Uterus (tissue), 4 donors: Measurements from ENCODE around the gene NSFL1C. TPM values are rescaled to one million over a fixed set of nuclear protein-coding genes. Genes with fewer than 3 reads are reported as not detected.

Experiments
- DNase-seq, 2 donors: peaks; one replicate each; pipeline ENCODE4 v3.0.0-alpha.2; 2019 to 2020
- H3K27ac ChIP-seq, 2 donors: fragments of 200-600 bp; sonication (generic); 1 replicate in 1 of 2; 2 replicates in 1 of 2; pipeline ENCODE4 v1.5.1; 2016 to 2018
- H3K27me3 ChIP-seq, 2 donors: fragments of 200-600 bp; sonication (generic); one replicate each; pipeline ENCODE4 v1.5.1; 2018 to 2019; ENCODE audit warnings: control low read depth in 1 of 2
- H3K36me3 ChIP-seq, 2 donors: fragments of 200-600 bp; sonication (generic); one replicate each; pipeline ENCODE4 v1.5.1; 2019; ENCODE audit warnings: control low read depth in 1 of 2
- H3K4me1 ChIP-seq, 2 donors: fragments of 200-600 bp; sonication (generic); one replicate each; pipeline ENCODE4 v1.5.1; 2018 to 2019; ENCODE audit warnings: control low read depth in 1 of 2
- H3K4me3 ChIP-seq, 2 donors: fragments of 200-600 bp; sonication (generic); 1 replicate in 1 of 2; 2 replicates in 1 of 2; pipeline ENCODE4 v1.5.1; 2018 to 2019; ENCODE audit warnings: mild to moderate bottlenecking in 1 of 2
- H3K9me3 ChIP-seq, 2 donors: fragments of 200-600 bp; sonication (generic); one replicate each; pipeline ENCODE4 v1.5.1; 2019; ENCODE audit warnings: control low read depth in 1 of 2
- POLR2A ChIP-seq, 2 donors: fragments of 450-650 bp; IDR thresholded peaks; one replicate each; pipeline ENCODE4 v1.6.1; 2016; ENCODE audit warnings: antibody characterized with exemption in 2 of 2, mild to moderate bottlenecking in 1 of 2, moderate library complexity in 1 of 2
- intact Hi-C: fragments of 100-400 bp; cut with DNase I; formaldehyde crosslinking; loops from one replicate; pipeline ENCODE4 v1.15.1; 2023; ENCODE audit warnings: low total_unique reads
- total RNA-seq, 4 donors: library from RNA; depleted of rRNA in 3 of 4; stranded (reverse); fragments of >200 nt in 3 of 4; gene quantifications; one replicate each; pipeline versions ENCODE4 v1.1.0 to v1.2.4, GENCODE V29; 2014 to 2023
- TF ChIP-seq, protein P1 (sequence below), 4 experiments: fragments of 200-600 bp in 2 of 4; fragments of 450-650 bp in 2 of 4; sonication (generic) in 2 of 4; IDR thresholded peaks; one replicate each; pipeline ENCODE4 v1.5.1; 2016 to 2019; ENCODE audit warnings: antibody characterized with exemption in 4 of 4, mild to moderate bottlenecking in 2 of 4, moderate library complexity in 1 of 4
- donor health status: DM: yes; HTN: yes; CAD: no.

Gene NSFL1C
- total RNA-seq, result 10 to 100 TPM; 18.7 to 67.8 (median 35.8) TPM

DNA sequence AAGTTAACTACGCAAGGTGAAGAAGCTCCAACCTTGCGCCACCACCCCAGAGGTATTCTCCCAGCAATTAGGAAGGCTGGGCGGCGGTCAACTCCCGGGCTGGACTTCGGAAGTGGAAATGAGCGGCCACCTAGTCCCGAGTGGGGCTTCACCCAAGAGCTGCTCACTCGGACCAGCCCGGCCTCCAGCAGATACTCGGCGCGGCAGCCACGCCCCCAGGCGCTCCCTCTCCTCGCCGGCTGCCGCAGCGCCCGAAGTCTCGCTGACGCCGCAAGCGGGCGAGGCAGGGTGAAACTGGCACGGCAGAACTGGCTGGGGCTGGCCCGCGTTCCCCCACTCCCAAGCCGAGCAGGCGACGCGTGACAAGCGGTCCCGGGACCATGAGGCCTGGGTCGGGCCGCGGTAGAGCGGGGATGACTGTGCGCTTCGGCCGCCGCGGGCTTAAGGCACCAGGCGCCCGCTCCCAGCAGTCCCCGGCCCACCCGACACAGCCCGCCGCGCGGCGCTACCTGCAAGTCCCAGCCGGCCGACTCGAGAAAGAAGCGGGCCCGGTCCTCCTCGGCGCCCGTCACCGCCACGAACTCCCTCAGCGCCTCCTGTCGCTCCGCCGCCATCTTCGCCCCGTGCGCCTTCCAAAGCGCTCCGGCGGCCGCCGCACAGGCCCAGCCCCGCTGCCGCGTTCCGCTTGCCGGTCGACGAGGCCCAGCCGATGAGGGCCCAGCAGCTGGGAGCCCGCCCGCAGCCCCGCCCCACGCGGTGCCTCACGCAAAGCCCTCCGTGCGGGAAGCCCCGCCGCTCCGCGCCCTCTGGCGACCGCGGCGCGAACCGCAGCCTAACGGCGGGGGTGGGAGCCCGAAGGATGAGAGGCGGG is at the start of gene NSFL1C:
Gene NSFL1C, minus strand, starts transcription at position 639 of the 871 bp plus-strand sequence. Its CDS starts 25 bp downstream, at position 614.
- intact Hi-C loops, result loop anchor here (10.0 kb wide), 1 partner anchor 152 kb away; no protein-coding TSS in a partner anchor
- Histone ChIP-seq H3K27me3 (no peaks in the 10 kb centered on the region), H3K4me3 (peak within 1 kb of the TSS; percentile 86 to 91), H3K27ac (peak within 1 kb of the TSS; percentile 79 to 81), H3K36me3 (no peaks in the 10 kb centered on the region), H3K9me3 (no peaks in the 10 kb centered on the region), H3K4me1 (peaks cover 0 to 14% of the 10 kb centered on the region in 2 donors)
- peak; percentile 92 to 96 for DNase-seq
- TF ChIP-seq, protein P1, sequence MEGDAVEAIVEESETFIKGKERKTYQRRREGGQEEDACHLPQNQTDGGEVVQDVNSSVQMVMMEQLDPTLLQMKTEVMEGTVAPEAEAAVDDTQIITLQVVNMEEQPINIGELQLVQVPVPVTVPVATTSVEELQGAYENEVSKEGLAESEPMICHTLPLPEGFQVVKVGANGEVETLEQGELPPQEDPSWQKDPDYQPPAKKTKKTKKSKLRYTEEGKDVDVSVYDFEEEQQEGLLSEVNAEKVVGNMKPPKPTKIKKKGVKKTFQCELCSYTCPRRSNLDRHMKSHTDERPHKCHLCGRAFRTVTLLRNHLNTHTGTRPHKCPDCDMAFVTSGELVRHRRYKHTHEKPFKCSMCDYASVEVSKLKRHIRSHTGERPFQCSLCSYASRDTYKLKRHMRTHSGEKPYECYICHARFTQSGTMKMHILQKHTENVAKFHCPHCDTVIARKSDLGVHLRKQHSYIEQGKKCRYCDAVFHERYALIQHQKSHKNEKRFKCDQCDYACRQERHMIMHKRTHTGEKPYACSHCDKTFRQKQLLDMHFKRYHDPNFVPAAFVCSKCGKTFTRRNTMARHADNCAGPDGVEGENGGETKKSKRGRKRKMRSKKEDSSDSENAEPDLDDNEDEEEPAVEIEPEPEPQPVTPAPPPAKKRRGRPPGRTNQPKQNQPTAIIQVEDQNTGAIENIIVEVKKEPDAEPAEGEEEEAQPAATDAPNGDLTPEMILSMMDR (IDR thresholded peaks at IDR 0.05), result peak; percentile 86 to 100 (median 99)
- peak; percentile 30 to 80 for TF ChIP-seq POLR2A (IDR thresholded peaks at IDR 0.05)

DNA sequence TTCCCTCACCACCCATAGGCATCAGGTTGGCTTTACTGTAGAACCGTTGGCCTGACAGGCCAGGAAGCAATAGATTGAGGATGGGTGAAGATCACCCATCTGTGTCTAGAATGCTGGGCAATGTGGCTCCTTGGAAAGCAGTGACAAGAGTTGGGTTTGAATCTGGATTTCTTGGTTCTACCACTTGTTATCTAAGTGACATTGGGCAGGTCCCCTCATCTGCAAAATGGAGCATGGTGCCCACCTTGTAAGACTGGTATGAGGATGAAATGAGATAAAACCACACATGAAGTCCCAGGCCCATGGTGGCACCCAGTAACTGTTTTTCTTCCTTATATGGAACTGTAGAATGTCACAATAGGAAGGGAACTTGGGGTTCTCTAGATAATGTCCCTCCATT is 47.2 kb upstream of the NSFL1C start:
- no peaks in the 10 kb centered on the region for H3K27me3 ChIP-seq
- H3K36me3 ChIP-seq, result no peaks in the 10 kb centered on the region
- H3K27ac ChIP-seq, result no peak overlapping the region
- no peaks in the 10 kb centered on the region for H3K4me1 ChIP-seq
- H3K4me3 ChIP-seq, result no peak overlapping the region
- no peak for DNase-seq
- H3K9me3 ChIP-seq, result no peaks in the 10 kb centered on the region
- intact Hi-C loops, result no loop called here
- TF ChIP-seq POLR2A (IDR thresholded peaks at IDR 0.05), result no peak
- TF ChIP-seq, protein P1 (IDR thresholded peaks at IDR 0.05), result no peak

DNA sequence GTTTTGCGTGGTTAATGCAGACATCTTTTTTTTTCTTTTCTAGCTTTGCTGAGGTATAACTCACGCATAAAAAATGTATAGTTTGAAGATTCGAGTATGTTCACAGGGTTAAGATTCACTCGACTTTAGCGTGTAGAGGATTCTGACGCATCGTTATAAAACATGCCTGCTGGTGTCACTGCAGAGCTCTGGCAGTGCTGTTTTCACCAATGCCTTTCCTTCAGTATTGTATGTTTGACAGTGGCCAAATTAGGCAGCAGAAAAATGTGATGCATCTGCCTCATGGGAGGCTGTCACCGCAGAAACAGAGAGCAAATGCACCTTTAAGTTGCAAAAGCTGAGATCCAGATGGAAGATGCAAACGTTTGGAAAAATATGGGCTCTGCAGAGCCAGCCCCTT is 42.6 kb upstream of the NSFL1C start:
- H3K4me3 ChIP-seq, result no peak overlapping the region
- TF ChIP-seq, protein P1 (IDR thresholded peaks at IDR 0.05), result no peak
- TF ChIP-seq POLR2A (IDR thresholded peaks at IDR 0.05), result no peak
- DNase-seq, result no peak
- intact Hi-C loops, result no loop called here
- H3K27me3 ChIP-seq, result no peaks in the 10 kb centered on the region
- no peaks in the 10 kb centered on the region for H3K4me1 ChIP-seq
- no peaks in the 10 kb centered on the region for H3K36me3 ChIP-seq
- H3K27ac ChIP-seq, result no peak overlapping the region
- no peaks in the 10 kb centered on the region for H3K9me3 ChIP-seq

DNA sequence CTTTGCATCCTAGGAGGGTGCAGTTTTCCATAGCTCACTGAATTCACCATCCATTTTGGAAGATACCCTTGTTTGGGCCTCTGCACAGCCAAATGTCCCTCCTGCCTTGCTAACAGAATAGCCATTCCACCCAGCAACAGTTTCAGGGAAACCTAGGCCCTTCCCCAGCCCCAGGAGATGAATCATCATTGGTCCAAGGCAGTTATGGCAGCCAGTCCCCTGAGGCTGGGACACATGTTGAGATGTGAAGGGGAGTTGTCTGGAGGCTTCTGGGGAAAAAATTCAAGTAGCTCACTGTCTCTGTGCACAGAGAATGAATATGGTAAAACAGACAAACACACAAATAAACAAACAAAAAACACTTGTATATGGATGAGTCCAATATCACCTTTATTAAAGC is 41.9 kb upstream of the NSFL1C start:
- Histone ChIP-seq H3K36me3 (no peaks in the 10 kb centered on the region), H3K9me3 (no peaks in the 10 kb centered on the region), H3K27me3 (no peaks in the 10 kb centered on the region), H3K4me1 (no peaks in the 10 kb centered on the region), H3K27ac (no peak overlapping the region), H3K4me3 (no peak overlapping the region)
- no peak for TF ChIP-seq POLR2A (IDR thresholded peaks at IDR 0.05)
- TF ChIP-seq, protein P1 (IDR thresholded peaks at IDR 0.05), result no peak
- no peak for DNase-seq
- intact Hi-C loops, result no loop called here

DNA sequence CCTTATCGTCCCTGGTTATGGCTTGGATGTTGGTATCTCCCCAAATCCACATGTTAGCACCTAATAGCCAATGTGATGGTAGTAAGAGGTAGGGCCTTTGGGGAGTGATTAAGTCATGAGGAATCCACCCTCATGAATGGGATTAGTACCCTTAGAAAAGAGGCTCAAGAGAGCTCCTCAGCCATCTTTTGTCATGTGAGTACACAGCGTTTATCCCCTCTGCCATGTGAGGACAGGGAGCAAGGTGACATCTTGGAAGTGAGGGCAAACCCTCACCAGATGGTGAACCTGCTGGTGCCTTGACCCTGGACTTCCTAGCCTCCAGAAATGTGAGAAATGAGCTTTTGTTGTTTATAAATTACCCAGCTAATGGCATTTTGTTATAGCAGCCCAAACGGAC is 40.6 kb upstream of the NSFL1C start:
- Histone ChIP-seq H3K36me3 (no peaks in the 10 kb centered on the region), H3K27me3 (no peaks in the 10 kb centered on the region), H3K4me1 (no peaks in the 10 kb centered on the region), H3K4me3 (no peak overlapping the region), H3K27ac (no peak overlapping the region), H3K9me3 (no peaks in the 10 kb centered on the region)
- intact Hi-C loops, result no loop called here
- TF ChIP-seq, protein P1 (IDR thresholded peaks at IDR 0.05), result no peak
- TF ChIP-seq POLR2A (IDR thresholded peaks at IDR 0.05), result no peak
- no peak for DNase-seq
